Middle frontal gyrus (tissue), 1 donor: ENCODE measurements around the gene ZNF567.
A peak's percentile ranks its signal among the peaks of the same experiment; 100 is the strongest.
"Not testable (repeated sequence)": the region's sequence is repeated elsewhere in the genome, so short reads cannot be mapped to it uniquely, and the experiment has no call there.

ENCODE experiments used
- DNase-seq: peaks from one replicate; pipeline ENCODE4 v3.0.0-alpha.2; 2015; ENCODE audit warnings: low spot score; ENCODE audit errors: extremely low spot score

Gene ZNF567

DNA sequence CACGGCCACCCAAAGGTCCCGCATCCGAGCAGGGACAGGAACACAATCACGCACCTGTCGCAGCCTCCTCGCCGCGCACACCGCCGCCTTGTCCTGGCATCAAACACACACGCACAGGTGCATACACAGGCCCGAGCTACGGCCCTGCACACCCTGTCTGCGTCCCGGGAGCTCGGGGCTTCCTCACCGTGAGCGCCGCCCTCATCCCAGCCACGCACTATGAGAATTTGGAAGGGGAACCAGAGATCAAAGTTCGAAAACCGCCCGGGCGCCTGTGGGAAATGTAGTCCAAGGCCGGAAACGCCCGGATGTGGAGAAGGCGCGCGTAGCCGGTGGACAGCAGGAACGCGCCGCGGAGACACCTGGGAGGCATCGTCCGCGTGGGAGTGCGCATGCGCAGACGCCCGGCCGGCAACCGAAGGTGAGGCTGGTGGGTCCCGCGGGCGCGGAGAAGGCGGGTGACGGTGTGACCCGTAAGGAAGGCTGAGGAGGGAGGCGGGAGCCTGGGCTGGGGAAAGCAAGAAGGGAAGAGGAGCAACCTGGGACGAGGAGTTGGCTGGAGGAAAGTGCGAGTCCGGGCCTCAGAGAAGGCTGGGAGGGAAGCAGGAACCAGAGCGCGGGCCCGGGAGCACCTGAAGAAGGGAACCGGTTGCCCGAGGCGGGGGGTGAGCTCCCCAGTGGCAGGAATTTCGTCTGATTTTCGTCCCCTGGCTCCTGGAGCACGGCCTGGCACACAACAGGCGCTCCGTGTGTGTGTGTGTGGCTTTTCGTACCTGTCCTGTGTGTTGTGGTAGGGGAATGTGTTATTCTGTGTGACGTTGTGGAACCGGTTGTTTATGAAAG is at the start of gene ZNF567:
TSS of gene ZNF567 (plus strand) at position 399 of the 843 bp plus-strand sequence. CDS start 7,256 bp downstream, outside the sequence.
- peak; percentile 93 for DNase-seq

DNA sequence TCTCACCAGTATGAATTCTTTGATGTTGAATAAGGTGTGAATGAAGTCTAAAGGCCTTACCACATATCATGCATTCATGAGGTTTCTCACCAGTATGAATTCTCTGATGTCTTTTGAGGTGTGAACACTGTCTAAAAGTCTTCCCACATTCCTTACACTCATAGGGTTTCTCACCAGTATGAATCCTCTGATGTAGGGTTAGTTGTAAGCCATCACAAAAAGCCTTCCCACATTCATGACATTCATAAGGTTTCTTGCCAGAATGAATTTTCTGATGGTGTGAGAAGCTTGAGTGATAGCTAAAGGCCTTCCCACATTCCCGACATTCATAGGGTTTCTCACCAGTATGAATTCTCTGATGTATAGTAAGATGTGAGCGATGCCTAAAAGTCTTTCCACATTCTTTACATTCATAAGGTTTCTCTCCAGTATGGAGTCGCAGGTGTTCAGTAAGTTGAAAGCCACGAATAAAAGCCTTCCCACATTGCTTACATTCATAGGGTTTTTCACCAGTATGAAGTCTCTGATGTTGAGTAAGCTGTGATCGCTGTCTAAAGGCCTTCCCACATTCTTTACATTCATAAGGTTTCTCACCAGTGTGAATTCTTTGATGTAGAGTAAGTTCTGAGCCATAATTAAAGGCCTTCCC is 48.4 kb upstream of the ZNF567 start:
- DNase-seq: no peak

DNA sequence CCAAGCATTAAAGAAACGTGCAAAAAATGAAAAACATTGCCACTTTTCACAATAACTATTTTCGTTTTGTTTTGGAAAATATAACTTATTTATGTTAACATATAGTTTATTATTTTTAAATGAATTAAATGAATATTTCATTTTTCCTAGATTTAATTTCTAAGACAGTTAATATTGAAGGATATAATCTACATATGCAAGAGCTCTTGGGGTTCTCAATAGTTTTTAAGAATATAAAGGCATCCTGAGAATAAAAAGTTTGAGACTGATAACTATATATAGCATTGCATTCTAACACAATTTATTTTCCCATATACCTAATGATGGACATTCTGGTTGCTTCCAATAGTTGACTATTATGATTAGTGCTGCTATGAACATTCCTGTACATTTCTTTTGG is 40.7 kb upstream of the ZNF567 start:
- DNase-seq: no peak

DNA sequence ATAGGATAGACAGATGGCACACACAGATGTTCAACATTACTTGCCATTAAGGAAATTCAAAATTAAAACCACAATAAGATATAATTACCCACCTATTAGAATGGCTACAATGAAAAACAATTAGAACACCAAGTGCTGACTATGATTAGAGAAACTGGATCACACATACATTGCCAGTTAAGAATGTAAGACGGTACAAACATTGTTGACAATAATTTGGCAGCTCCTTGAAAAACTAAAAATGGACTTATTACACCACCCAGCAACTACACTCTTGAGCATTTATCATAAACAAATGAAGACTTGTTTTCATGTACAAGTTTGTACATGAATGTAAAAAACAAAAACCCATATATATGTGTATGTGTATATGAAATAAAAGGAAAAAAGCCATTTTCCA is 34.5 kb upstream of the ZNF567 start:
- DNase-seq: no peak

DNA sequence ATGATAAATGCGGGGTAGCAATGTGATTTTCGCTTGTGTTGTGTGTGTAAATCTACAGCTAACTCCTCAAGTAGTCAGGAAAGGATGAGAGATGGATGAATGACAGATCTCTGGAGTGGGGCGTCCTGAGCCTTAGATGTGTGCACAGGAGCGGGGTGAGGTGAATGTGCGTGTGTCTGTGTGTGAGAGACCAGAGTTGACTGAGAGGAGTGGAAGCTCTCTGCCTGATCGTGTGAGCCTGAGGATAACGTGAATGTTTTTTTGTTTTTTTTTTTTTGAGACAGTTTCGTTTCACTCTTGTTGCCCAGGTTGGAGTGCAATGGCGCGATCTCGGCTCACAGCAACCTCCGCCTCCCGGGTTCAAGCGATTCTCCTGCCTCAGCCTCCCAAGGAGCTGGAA is 21.6 kb upstream of the ZNF567 start:
- no peak for DNase-seq

DNA sequence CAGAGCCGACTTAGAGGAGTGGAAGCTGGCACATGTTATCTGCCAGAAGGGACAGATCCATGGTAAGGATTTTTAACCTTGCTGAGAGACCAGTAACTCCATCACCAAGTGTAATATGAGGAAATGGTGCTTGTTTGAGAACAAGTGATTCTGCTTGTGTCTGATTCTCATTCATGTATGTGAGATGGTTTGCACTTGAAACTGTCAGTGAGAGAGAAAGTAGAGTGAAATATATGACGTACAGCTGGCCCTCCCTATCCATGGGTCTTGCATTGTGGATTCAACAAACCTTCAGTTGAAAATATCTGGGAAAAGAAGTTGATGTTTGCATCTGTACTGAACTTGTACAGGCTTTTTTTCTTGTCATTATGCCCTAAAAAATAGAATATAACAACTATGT is 18.8 kb upstream of the ZNF567 start:
- no peak for DNase-seq

DNA sequence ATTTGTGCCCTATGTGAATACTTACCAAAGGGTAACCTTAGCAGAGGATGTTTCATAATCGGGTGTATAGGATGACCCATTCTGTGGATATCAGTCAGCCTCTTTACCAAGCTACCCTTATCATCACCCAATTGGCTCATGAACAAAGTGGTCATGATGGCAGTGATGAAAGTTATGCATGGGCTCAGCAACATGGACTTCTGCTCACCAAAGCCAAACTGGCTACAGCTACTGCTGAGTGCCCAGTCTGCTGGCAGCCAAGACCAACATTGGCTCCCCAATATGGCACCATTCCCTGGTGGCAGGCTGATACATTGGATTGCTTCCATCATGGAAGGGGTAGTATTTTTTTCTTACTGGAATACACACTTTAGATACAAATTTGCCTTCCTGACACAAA is 15.0 kb upstream of the ZNF567 start:
- no peak for DNase-seq

DNA sequence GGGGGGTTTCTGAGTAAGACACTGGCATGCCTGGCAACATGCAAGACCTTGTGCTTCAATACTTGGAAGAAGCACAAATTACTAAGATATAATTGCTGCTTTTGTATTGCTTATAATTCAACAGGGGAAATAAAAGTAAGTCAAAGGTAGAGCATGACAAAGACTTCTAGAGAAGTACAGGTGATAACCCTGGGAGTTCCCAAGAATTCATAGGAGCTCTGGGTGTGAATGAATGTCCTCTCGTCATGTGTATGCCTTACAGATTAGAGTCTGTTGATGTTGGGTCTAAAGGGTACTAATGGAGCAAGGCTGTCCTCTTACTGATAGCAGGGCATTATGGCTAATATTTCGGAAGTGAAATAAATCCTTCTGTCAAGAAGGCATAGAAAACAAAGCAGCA is 13.2 kb upstream of the ZNF567 start:
- DNase-seq: no peak

DNA sequence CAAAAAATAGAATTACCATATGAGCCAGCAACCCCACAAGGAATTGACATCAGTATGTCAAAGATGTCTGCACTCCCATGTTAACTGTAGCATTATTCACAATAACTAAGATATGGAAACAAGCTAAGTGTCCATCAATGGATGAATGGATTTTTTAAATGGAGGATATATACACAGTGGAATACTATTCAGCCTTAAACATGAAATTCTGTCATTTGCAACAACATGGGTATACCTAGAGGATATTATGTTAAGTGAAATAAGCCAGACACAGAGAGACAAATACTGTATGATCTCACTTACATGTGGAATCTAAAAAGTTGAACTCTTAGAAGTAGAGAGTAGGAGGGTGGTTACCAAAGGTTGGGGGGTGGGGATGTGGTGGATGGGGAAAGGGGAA is 8.0 kb upstream of the ZNF567 start:
- DNase-seq: no peak

DNA sequence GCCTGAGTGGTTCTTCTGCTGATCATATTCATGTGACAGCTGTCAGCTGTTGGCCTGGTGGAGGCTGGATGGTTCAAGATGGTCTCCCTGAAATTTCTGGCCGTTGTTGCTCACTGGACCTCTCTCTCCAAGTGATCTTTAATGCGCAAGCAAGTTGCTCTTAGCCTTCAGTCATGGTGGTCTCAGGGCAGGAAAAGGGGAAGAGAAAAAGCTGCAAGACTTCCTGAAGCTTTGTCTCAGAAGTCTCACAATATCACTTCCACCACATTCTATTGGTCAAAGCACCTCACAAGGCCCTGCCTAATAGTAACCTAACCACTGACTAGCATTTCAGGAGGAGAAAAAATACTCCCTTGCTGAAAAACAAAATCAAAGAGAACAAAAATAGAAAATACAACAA is 1.6 kb upstream of the ZNF567 start:
- no peak for DNase-seq

DNA sequence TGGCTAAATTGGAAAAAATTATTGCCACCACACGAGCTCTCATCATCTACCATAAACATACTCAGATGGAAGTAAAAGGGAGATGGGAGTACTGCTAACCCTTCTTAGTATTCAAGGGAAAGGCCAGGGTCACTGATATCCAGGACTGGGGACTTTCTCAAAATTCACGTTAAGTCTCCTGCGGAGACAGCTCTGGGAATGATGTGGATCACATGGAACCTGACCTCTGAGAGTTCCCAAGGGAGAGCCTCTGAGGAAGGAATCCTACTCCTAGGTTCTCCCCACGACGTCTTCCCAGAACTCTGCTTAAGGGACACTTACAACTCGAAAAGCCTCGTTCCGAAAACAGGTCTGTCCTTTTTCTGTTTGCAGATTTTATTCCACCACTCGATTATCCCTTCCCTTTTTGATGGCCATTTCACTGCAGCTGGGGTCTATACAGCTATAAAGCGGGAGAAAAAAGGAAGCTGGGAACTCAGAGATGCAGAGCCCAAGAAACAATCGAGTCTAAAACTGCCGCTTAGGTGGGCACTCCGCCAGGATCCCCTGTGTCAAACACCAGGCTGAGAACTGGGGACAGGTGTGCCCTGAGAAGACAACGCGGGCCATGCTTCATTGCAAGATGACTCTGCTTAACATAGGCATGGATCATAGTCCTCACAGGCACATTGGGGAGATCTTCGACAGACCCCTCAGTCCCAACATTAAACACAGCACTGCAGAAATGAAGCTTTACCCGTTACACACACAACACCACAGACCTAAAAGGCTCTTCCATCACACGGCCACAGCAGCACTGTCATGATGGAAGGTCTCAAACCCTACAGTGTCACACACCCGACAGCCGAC is 823 bp upstream of the ZNF567 start:
- DNase-seq: no peak

DNA sequence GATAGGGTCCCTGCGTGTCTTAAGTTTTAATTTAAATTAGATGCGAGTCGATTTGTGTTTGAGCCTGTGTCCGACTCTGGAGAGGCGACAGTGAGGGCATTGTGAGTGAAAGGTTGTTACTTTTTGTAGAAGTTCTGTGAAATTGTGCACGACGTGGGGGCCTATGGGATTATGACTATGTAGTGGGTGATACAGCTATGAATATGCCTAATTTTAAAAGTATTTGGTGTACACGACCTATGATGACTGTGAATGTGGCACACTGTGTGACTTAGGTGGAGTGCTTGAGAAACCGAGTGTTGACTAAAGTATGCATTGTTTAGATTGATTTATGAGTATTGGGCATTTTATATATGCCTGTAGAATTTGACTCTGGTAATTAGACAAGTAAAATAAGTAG is 646 bp downstream of the ZNF567 start:
- no peak for DNase-seq

DNA sequence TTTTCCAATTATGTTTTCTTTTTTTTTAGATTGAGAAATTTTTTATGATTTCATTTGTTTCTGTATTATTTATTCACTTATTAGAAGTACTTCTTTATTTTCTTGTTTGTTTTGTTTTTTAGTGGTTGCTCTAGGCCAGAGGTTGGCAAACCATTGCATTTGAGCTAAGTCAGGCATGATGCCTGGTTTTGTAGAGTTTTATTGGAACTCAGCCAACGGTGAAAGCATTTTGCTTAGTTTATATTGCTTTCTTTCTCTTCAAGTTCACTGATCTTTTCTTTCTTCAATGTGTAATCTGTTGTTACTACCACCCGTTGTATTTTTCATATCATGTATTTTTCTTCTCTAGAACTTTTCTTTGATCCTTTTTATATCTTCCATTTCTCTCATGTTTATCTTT is 19.7 kb downstream of the ZNF567 start:
- DNase-seq: no peak

DNA sequence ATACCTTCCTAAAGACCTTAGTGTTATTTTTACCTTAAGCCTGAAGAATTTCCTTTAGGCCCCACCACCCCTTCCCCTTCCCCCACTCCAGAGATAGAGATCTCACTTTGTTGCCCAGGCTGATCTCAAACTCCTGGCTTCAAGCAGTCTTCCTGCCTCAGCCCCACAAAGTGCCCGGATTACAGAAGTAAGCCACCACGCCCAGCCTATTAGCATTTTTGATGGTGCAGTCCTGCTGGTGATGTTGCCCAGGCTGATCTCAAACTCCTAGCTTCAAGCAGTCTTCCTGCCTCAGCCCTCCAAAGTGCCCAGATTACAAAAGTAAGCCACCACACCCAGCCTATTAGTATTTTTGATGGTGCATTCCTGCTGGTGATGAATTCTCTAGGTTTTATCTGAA is 22.0 kb downstream of the ZNF567 start:
- DNase-seq: no peak

DNA sequence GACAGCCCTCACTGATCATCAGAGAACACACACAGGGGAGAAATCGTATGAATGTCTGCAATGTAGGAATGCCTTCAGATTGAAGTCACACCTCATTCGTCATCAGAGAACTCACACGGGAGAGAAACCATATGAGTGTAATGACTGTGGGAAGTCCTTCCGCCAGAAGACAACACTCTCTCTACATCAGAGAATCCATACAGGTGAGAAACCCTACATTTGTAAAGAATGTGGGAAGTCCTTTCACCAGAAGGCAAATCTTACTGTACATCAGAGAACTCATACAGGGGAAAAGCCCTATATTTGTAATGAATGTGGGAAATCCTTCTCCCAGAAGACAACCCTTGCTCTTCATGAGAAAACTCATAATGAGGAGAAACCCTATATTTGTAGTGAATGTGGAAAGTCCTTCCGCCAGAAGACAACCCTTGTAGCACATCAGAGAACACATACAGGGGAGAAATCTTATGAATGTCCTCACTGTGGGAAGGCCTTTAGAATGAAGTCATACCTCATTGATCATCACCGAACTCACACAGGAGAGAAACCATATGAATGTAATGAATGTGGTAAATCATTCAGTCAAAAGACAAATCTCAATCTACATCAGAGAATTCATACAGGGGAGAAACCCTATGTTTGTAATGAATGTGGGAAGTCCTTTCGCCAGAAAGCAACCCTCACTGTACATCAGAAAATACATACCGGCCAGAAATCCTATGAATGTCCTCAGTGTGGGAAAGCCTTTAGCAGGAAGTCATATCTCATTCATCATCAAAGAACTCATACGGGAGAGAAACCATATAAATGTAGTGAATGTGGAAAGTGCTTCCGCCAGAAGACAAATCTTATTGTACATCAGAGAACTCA is 32.5 kb downstream of the ZNF567 start:
- no peak for DNase-seq

DNA sequence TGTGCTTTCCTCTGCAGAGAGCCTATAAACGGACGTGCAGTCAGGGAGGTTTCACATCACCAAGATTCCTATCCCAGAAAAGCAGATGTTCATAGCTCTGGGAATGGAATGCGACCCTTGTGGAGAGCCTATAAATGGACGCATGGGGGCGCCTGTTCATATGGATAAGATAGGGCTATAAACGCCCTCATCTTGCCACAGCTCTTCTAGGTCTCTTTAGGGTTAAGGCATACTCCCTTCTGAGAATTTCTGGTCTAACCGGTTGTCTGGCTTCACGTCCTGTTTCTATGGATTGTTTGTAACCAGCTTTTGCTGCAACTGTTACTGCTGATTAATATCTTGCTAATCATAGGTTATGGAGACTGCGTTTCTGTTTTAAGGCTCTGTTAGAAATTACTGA is 48.8 kb downstream of the ZNF567 start:
- not testable (repeated sequence) for DNase-seq

DNA sequence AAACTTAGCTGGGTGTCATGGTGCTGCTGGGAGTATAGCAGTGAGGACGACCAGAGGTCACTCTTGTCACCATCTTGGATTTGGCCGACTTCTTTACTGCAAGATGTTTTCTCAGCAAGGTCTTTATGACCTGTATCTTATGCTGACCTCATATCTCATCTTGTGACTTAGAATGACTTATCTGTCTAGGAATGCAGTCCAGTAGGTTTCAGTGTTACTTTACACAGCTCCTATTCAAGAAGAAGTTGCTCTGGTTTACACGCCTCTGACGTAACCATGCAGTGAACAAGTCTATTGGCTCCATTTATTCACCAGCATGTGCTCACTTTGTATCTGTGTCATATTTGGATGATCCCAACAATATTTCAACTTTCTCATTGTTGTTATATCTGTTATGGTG is 58.5 kb downstream of the ZNF567 start:
- DNase-seq: no peak

DNA sequence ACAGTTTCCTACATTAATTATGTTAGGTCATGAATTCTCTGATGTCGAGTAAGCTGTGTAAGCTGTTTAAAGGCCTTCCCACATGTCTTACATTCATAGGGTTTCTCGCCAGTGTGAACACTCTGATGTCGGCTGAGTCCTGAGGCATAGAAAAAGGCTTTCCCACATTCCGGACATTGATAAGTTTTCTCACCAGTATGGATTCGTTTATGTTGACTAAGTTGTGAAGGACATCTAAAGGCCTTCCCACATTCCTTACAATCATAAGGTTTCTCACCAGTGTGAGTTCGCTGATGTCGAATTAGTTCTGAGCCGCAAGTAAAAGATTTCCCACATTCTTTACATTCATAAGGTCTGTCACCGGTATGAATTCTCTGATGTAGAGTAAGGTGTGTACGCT is 60.3 kb downstream of the ZNF567 start:
- no peak for DNase-seq

DNA sequence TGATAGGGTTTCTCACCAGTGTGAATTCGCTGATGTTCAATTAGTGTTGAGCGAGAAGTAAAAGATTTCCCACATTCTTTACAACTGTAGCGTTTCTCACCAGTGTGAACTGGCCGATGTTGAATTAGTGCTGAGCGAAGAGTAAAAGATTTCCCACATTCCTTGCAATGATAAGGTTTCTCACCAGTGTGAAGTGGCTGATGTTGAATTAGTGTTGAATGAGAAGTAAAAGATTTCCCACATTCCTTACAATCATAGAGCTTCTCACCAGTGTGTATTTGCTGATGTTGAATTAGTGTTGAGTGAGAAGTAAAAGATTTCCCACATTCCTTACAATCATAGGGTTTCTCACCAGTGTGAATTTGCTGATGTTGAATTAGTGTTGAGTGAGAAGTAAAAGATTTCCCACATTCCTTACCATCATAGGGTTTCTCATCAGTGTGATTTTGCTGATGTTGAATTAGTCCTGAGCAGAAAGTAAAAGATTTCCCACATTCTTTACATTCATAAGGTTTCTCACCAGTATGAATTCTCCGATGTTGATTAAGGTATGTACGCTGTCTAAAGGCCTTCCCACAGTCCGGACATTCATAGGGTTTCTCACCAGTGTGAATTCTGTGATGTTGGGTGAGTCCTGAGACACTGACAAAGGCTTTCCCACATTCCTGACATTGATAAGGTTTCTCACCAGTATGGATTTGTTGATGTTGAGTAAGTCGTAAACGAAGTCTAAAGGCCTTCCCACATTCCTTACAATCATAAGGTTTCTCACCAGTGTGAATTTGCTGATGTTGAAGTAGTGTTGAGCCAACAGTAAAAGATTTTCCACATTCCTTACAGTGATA is 61.2 kb downstream of the ZNF567 start:
- DNase-seq: no peak

DNA sequence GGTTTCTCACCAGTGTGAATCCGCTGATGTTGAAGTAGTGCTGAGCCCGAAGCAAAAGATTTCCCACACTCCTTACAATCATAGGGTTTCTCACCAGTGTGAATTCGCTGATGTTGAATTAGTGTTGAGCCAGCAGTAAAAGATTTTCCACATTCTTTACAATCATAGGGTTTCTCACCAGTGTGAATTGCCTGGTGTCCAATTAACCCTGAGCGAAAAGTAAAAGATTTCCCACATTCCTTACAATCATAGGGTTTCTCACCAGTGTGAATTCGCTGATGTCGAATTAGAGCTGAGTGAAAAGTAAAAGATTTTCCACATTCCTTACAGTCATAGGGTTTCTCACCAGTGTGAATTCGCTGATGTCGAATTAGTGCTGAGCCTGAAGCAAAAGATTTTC is 62.2 kb downstream of the ZNF567 start:
- not testable (repeated sequence) for DNase-seq
